ENCODE measurements around the gene CEBPG. TPM values are rescaled to one million over a fixed set of nuclear protein-coding genes. Genes with fewer than 3 reads are reported as not detected.

CEBPG gene
- total RNA-seq, 1 donor from 2014 or later = 17.0 TPM

- ATAC-seq (no peak), DNase-seq (peak; percentile 56)
- intact Hi-C loops (cut with micrococcal nuclease) = no loop called here
These were observed 19.1 kb downstream of the CEBPG start for GRCh38 chr19:33392341-33393285.

- ATAC-seq (no peak), DNase-seq (peak; percentile 32)
- intact Hi-C loops (cut with micrococcal nuclease) = no loop called here
These were observed 19.9 kb downstream of the CEBPG start for GRCh38 chr19:33393286-33394005.

GRCh38 chr19:33394006-33394722, 20.7 kb downstream of the CEBPG start:
- intact Hi-C loops (cut with micrococcal nuclease) = no loop called here
- DNase-seq = peak; percentile 72
- ATAC-seq = peak; percentile 42

- ATAC-seq (no peak), DNase-seq (peak; percentile 27)
- intact Hi-C loops (cut with micrococcal nuclease) = no loop called here
These were observed 21.4 kb downstream of the CEBPG start for GRCh38 chr19:33394723-33395560.

- intact Hi-C loops (cut with micrococcal nuclease) = no loop called here
- ATAC-seq = no peak
- DNase-seq = peak; percentile 66
These were observed 22.3 kb downstream of the CEBPG start for GRCh38 chr19:33395561-33396550.

GRCh38 chr19:33396701-33397535, 23.4 kb downstream of the CEBPG start:
- DNase-seq = peak; percentile 44
- intact Hi-C loops (cut with micrococcal nuclease) = no loop called here

GRCh38 chr19:33397536-33398360, 24.2 kb downstream of the CEBPG start:
- intact Hi-C loops (cut with micrococcal nuclease) = no loop called here
- ATAC-seq = no peak
- peak; percentile 26 for DNase-seq

More at GRCh38 chr19:33396701-33397535, 23.4 kb downstream of the CEBPG start:
- peak; percentile 11 for ATAC-seq

- peak; percentile 29 for DNase-seq
- intact Hi-C loops (cut with micrococcal nuclease) = no loop called here
- ATAC-seq = no peak
These were observed 25.0 kb downstream of the CEBPG start for GRCh38 chr19:33398361-33399060.

GRCh38 chr19:33399081-33399744, 25.7 kb downstream of the CEBPG start:
- ATAC-seq = no peak
- no peak for DNase-seq
- intact Hi-C loops (cut with micrococcal nuclease) = no loop called here

- DNase-seq = no peak
- intact Hi-C loops (cut with micrococcal nuclease) = no loop called here
- ATAC-seq = no peak
These were observed 26.5 kb downstream of the CEBPG start for GRCh38 chr19:33399745-33400681.

GRCh38 chr19:33400856-33401682, 27.6 kb downstream of the CEBPG start:
- DNase-seq = peak; percentile 31
- intact Hi-C loops (cut with micrococcal nuclease) = no loop called here

GRCh38 chr19:33401683-33402420, 28.3 kb downstream of the CEBPG start:
- intact Hi-C loops (cut with micrococcal nuclease) = no loop called here
- no peak for ATAC-seq
- no peak for DNase-seq

More at GRCh38 chr19:33400856-33401682, 27.6 kb downstream of the CEBPG start:
- no peak for ATAC-seq

All from left ventricle myocardium superior (tissue), 1 donor.